GM12878 (cell line): ENCODE results near the gene MRTFA. TPM values are rescaled to one million over a fixed set of nuclear protein-coding genes. Genes with fewer than 3 reads are reported as not detected.

Source experiments
- ATAC-seq: fragments of 200-7000 bp; cut with Tn5 transposase; 3 replicates; pipeline ENCODE4 v1.9.1; 2020; ENCODE audit warnings: mild to moderate bottlenecking, moderate library complexity
- BruUV-seq: library from RNA; stranded (reverse); fragments of 400-500 nt; replicated peaks from 2 replicates; lab custom pipeline; 2021; lab: Mats Ljungman, UMichigan
- CTCF ChIA-PET: fragments of 300-600 bp; sonication (Branson Sonifier 250); formaldehyde crosslinking; extraction: SDS; loops from one replicate; lab custom pipeline; 2021; ENCODE audit warnings: inconsistent platforms; lab: Yijun Ruan, JAX
- POLR2A ChIA-PET: fragments of 350-600 bp; formaldehyde crosslinking; extraction: SDS; loops from one replicate; lab custom pipeline; 2021; ENCODE audit warnings: inconsistent platforms; lab: Charles Lee
- RAD21 ChIA-PET: fragments of 300-600 bp; sonication (Branson Sonifier 250); formaldehyde crosslinking; loops from one replicate; lab custom pipeline; 2023; ENCODE audit warnings: antibody characterized with exemption; ENCODE audit not compliant: unreplicated experiment; lab: Charles Lee
- SMC1A ChIA-PET: fragments of 300-600 bp; sonication (Branson Sonifier 250); formaldehyde crosslinking; loops from one replicate; lab custom pipeline; 2023; ENCODE audit not compliant: unreplicated experiment, uncharacterized antibody; lab: Charles Lee
- DNase-seq: peaks from one replicate; pipeline ENCODE4 v3.0.0-alpha.2; 2011; ENCODE audit warnings: low read depth, low spot score
- FAIRE-seq: peaks from 3 replicates; lab custom pipeline; 2011; peaks lifted over from hg19 to GRCh38; lab: Jason Lieb, UNC
- H2AFZ ChIP-seq: 2 replicates; pipeline ENCODE4 v1.6.0; 2011; ENCODE audit warnings: low read depth, low read length, control low read depth; ENCODE audit not compliant: control insufficient read depth
- H3K27ac ChIP-seq: 2 replicates; pipeline ENCODE4 v1.5.1; 2011; ENCODE audit warnings: control low read depth; ENCODE audit not compliant: control insufficient read depth, insufficient read depth
- H3K27me3 ChIP-seq, 2 experiments: replicated peaks in 1 of 2; 2 replicates each; pipeline versions ENCODE4 v1.6.0 to v1.6.1; 2011; ENCODE audit warnings: low read length in 1 of 2; ENCODE audit not compliant: control insufficient read depth in 2 of 2, insufficient read depth in 2 of 2
- H3K36me3 ChIP-seq, 2 experiments: 2 replicates each; pipeline ENCODE4 v1.5.1; 2011; ENCODE audit warnings: low read length in 1 of 2; ENCODE audit not compliant: control insufficient read depth in 2 of 2, insufficient read depth in 2 of 2
- H3K4me1 ChIP-seq: 2 replicates; pipeline ENCODE4 v1.6.1; 2011; ENCODE audit warnings: mild to moderate bottlenecking, low read length, moderate library complexity, mixed read lengths; ENCODE audit not compliant: control insufficient read depth, insufficient read depth
- H3K4me2 ChIP-seq: 2 replicates; pipeline ENCODE4 v1.6.0; 2011; ENCODE audit warnings: control low read depth; ENCODE audit not compliant: control insufficient read depth, insufficient read depth
- H3K4me3 ChIP-seq: fragments of 200-600 bp; sonication (generic); 2 replicates; pipeline ENCODE4 v1.5.1; 2016
- H3K79me2 ChIP-seq: 2 replicates; pipeline ENCODE4 v1.6.0; 2011; ENCODE audit warnings: low read length; ENCODE audit not compliant: control insufficient read depth, insufficient read depth
- H3K9ac ChIP-seq: 2 replicates; pipeline ENCODE4 v1.8.0; 2011; ENCODE audit warnings: low read length, control low read depth, mixed read lengths; ENCODE audit not compliant: control insufficient read depth, insufficient read depth
- H3K9me3 ChIP-seq: replicated peaks from 3 replicates; pipeline ENCODE4 v1.5.1; 2011; ENCODE audit warnings: mild to moderate bottlenecking, low read length; ENCODE audit not compliant: control insufficient read depth, insufficient read depth
- H4K20me1 ChIP-seq: 2 replicates; pipeline ENCODE4 v1.6.0; 2011; ENCODE audit not compliant: control insufficient read depth, insufficient read depth
- ASH2L ChIP-seq: fragments of 300-600, 200-600 bp; sonication (generic); IDR thresholded peaks from 2 replicates; pipeline ENCODE4 v1.6.1; 2017; ENCODE audit warnings: low read depth, mild to moderate bottlenecking, borderline replicate concordance
- CBFB ChIP-seq: IDR thresholded peaks from 2 replicates; pipeline ENCODE4 v1.6.1; 2016; ENCODE audit warnings: antibody characterized with exemption, low read depth
- KAT2A ChIP-seq: conservative IDR thresholded peaks from 2 replicates; pipeline ENCODE4 v1.6.1; 2011; ENCODE audit warnings: low read depth, low read length; ENCODE audit not compliant: control insufficient read depth
- NBN ChIP-seq: fragments of 450-650 bp; IDR thresholded peaks from 2 replicates; pipeline ENCODE4 v1.6.1; 2016
- NR2C2 ChIP-seq: IDR thresholded peaks from 2 replicates; pipeline ENCODE4 v1.6.1; 2011; ENCODE audit warnings: borderline replicate concordance, low read depth; ENCODE audit not compliant: control insufficient read depth, insufficient read length
- RCOR1 ChIP-seq: conservative IDR thresholded peaks from 2 replicates; pipeline ENCODE4 v1.6.1; 2012; ENCODE audit warnings: low read depth, low read length, improper control_type of control experiment
- TCF12 ChIP-seq: IDR thresholded peaks from 2 replicates; pipeline ENCODE4 v1.6.1; 2011; ENCODE audit warnings: low read depth, mild to moderate bottlenecking, low read length
- ZNF217 ChIP-seq: fragments of 450-650 bp; IDR thresholded peaks from 2 replicates; pipeline ENCODE4 v1.6.1; 2017; ENCODE audit warnings: antibody characterized with exemption, mild to moderate bottlenecking
- WGBS: methylation state at CpG from one replicate; pipeline ENCODE4 v1.1.6; 2016; ENCODE audit warnings: low lambda C conversion rate; ENCODE audit not compliant: insufficient replicate concordance, insufficient coverage; ENCODE audit errors: missing lambda C conversion rate; 5-methylcytosine and 5-hydroxymethylcytosine counted together
- in situ Hi-C: fragments of 300-500 bp; cut with MboI; formaldehyde crosslinking; loops from 9 replicates; pipeline ENCODE4 v1.14.3; 2018; ENCODE audit warnings: mixed read lengths
- intact Hi-C: fragments of 100-400 bp; cut with micrococcal nuclease; formaldehyde crosslinking; loops from one replicate; pipeline ENCODE4 v1.14.2; 2022; ENCODE audit not compliant: unreplicated experiment
- polyA plus RNA-seq, 11 experiments: library from polyadenylated mRNA; depleted of rRNA in 4 of 11; unstranded in 6 of 11; stranded (reverse) in 5 of 11; fragments of >200 nt; fragmentation: Nextera tagmentation in 4 of 11; fragmentation: Illumina TruSeq in 1 of 11; extraction: Ambion mirVana in 4 of 11; extraction: Trizol in 1 of 11; gene quantifications; 1 replicate in 1 of 11; 2 replicates in 10 of 11; pipeline versions ENCODE4 v1.2.1 to v1.2.3, GENCODE V29; 2011 to 2016; ENCODE audit warnings: inconsistent platforms in 2 of 11, missing spikeins in 2 of 11, low read depth in 1 of 11
- total RNA-seq, 4 experiments: library from RNA; depleted of rRNA in 3 of 4; stranded (reverse); fragments of >200 nt in 3 of 4; fragmentation: Illumina TruSeq in 1 of 4; extraction: Trizol in 1 of 4; gene quantifications; 2 replicates each; pipeline versions ENCODE4 v1.2.1 to v1.2.3, GENCODE V29; 2013 to 2021

The MRTFA gene
- total and polyA plus RNA-seq, 10 of the 15 experiments (the other 5 are each of a cell fraction or from before 2014, with no cell fraction given) = 2.0 to 63.9 (median 17.9) TPM

- CTCF ChIA-PET = interaction anchor here (0.9 to 9.3 kb wide), 4 partner anchors 9 to 199 kb away, joined by 3 to 79 read pairs (median 34); no protein-coding TSS in a partner anchor
- intact Hi-C loops (loop anchor here (2.0 kb wide), 1 partner anchor 103 kb away; no protein-coding TSS in a partner anchor), in situ Hi-C loops (no loop called here)
- TF ChIP-seq KAT2A (no peak), ASH2L (0 out of 2 replicates have a peak, but pooled peaks have one; percentile 54), NBN (no peak), ZNF217 (0 out of 2 replicates have a peak, but pooled peaks have one; percentile 26), TCF12 (peak; percentile 4; the same call in 1 of the 2 replicates), RCOR1 (0 out of 2 replicates have a peak, but pooled peaks have one; percentile 14), CBFB (no peak), NR2C2 (no peak)
- BruUV-seq = no TSS peak
- peaks cover 51% of the 10 kb centered on the region for H3K79me2 ChIP-seq
- peak overlapping the region; percentile 68 for H3K27ac ChIP-seq
- under 1% methylated on average over 31 of the region's 31 CpGs for WGBS
- H3K4me2 ChIP-seq = peak overlapping the region; percentile 94
- H3K27me3 ChIP-seq = no peaks in the 10 kb centered on the region
- no peaks in the 10 kb centered on the region for H3K36me3 ChIP-seq
- H2AFZ ChIP-seq = peak overlapping the region; percentile 58
- peaks cover 6% of the 10 kb centered on the region for H3K4me1 ChIP-seq
- H3K9me3 ChIP-seq = peaks cover 2% of the 10 kb centered on the region; the same call in 2 of the 3 replicates
- no peaks in the 10 kb centered on the region for H4K20me1 ChIP-seq
- DNase-seq = no peak
- POLR2A ChIA-PET = interaction anchor here (1.9 to 2.5 kb wide), 2 partner anchors 103 to 106 kb away, joined by 15 to 26 read pairs; no protein-coding TSS in a partner anchor
- RAD21 ChIA-PET = interaction anchor here (1.3 to 3.1 kb wide), 5 partner anchors 29 to 199 kb away, joined by 4 to 11 read pairs (median 5); no protein-coding TSS in a partner anchor
- peak overlapping the region; percentile 70 for H3K9ac ChIP-seq
- SMC1A ChIA-PET = interaction anchor here (6.5 to 9.9 kb wide), 3 partner anchors 103 to 199 kb away, joined by 31 to 96 read pairs (median 85); no protein-coding TSS in a partner anchor
- ATAC-seq = peak; percentile 50
- FAIRE-seq = no peak
- peak overlapping the region; percentile 72 for H3K4me3 ChIP-seq
Measured at GRCh38 chr22:40635940-40636379, 559 bp downstream of the MRTFA start.
